ENCODE measurements around the gene SMC1B. TPM values are rescaled to one million over a fixed set of nuclear protein-coding genes. Genes with fewer than 3 reads are reported as not detected.
"Not testable (repeated sequence)": the region's sequence is repeated elsewhere in the genome, so short reads cannot be mapped to it uniquely, and the experiment has no call there.

The SMC1B gene
- total RNA-seq, 1 donor from 2014 or later = 0.13 TPM

DNA sequence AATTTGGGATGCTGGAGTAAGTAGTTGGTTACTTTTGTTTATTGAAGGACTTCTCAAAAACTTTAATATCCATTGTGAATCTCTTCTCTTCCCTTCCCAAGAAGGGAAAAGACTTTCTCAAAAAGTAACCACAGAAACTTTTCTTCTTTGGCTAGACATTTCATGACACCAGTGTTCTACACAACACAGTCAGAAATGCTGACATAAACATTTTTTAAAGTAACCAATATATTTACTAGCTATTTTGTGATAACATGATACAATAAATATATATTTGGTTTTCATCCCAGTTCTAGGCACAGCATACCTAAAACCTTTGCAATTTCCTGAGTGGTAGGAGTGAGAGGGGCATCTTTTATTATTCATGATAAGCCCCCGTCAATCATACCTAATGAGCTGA is 55.9 kb downstream of the SMC1B start:
- Mint-ChIP-seq H3K36me3 (ENCODE audit: low read depth) (peaks cover 1% of the 10 kb centered on the region), H3K4me1 (no peaks in the 10 kb centered on the region), H3K9me3 (no peaks in the 10 kb centered on the region), H3K27me3 (peaks cover 4% of the 10 kb centered on the region), H3K27ac (no peak overlapping the region), H3K4me3 (no peak overlapping the region)
- intact Hi-C loops (cut with micrococcal nuclease) = no loop called here
- POLR2A ChIA-PET = no interaction called here
- ATAC-seq (ENCODE audit: low read depth) = no peak
- CTCF ChIA-PET = no interaction called here
- TF ChIP-seq, protein P1, sequence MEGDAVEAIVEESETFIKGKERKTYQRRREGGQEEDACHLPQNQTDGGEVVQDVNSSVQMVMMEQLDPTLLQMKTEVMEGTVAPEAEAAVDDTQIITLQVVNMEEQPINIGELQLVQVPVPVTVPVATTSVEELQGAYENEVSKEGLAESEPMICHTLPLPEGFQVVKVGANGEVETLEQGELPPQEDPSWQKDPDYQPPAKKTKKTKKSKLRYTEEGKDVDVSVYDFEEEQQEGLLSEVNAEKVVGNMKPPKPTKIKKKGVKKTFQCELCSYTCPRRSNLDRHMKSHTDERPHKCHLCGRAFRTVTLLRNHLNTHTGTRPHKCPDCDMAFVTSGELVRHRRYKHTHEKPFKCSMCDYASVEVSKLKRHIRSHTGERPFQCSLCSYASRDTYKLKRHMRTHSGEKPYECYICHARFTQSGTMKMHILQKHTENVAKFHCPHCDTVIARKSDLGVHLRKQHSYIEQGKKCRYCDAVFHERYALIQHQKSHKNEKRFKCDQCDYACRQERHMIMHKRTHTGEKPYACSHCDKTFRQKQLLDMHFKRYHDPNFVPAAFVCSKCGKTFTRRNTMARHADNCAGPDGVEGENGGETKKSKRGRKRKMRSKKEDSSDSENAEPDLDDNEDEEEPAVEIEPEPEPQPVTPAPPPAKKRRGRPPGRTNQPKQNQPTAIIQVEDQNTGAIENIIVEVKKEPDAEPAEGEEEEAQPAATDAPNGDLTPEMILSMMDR (IDR thresholded peaks at IDR 0.05) = no peak
- DNase-seq = no peak

DNA sequence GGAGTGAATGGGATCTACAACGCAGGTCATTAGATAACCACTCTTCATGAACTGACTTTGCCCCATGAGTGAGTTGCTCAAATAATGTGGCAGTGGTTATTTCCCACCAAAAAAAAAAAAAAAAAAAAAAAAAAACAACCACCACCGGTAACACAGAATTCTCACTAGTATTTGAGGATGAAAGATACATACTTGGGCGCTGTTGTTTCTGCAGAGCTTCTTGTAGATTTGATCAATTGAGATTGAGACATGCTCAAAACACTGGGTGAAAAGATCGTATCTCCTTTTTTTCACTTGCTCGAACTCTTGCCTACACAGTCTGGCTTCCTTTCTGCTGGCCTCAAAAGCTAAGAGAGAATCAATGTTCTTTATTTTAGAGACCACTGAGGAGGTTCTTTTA is 59.6 kb downstream of the SMC1B start:
- Mint-ChIP-seq H3K4me3 (no peak overlapping the region), H3K27me3 (no peaks in the 10 kb centered on the region), H3K27ac (no peak overlapping the region), H3K36me3 (ENCODE audit: low read depth) (peaks cover 1% of the 10 kb centered on the region), H3K4me1 (no peaks in the 10 kb centered on the region), H3K9me3 (no peaks in the 10 kb centered on the region)
- ATAC-seq (ENCODE audit: low read depth) (no peak), DNase-seq (no peak)
- intact Hi-C loops (cut with micrococcal nuclease) = no loop called here
- TF ChIP-seq, protein P1 (IDR thresholded peaks at IDR 0.05) = no peak
- POLR2A ChIA-PET = no interaction called here
- CTCF ChIA-PET = no interaction called here

DNA sequence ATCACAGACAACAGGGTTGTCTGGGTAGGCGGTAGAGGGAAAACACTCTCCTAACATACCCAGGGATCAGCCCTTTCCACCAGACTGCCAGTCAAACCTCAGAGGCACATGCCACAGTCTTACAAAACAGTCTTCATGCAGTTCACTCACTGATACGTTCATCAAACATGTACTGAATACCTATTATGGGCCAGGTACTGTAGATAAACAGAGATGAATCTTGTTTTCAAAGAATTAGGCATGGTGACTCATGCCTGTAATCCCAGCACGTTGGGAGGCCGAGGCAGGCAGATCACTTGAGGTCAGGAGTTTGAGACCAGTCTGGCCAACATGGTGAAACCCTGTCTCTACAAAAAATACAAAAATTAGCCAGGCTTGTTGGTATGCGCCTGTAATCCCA is 60.6 kb downstream of the SMC1B start:
- H3K27ac Mint-ChIP-seq; H3K27me3 Mint-ChIP-seq; POLR2A ChIA-PET; intact Hi-C loops (cut with micrococcal nuclease); ATAC-seq (ENCODE audit: low read depth); H3K4me3 Mint-ChIP-seq; CTCF ChIA-PET; H3K36me3 Mint-ChIP-seq (ENCODE audit: low read depth); H3K4me1 Mint-ChIP-seq; DNase-seq; H3K9me3 Mint-ChIP-seq: not testable (repeated sequence)

DNA sequence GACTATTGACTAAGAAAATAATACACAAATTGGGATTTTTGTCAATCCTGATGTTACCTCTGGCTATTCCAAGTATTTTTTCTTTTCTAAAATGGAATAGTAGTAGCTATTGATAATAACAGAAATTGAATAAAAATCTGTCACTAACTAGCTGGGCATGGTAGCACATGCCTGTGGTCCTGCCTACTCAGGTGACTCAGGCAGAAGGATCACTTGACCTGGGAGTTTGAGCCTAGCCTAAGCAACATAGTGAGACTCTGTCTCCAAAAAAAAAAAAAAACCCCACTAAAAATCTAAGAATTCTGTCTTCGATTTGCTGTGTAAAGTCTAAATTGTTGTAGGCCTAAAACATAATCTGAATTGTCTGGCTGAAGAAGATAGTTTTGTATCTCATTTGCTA is 61.4 kb downstream of the SMC1B start:
- TF ChIP-seq, protein P1 (IDR thresholded peaks at IDR 0.05) = no peak
- Mint-ChIP-seq H3K27ac (no peak overlapping the region), H3K36me3 (ENCODE audit: low read depth) (peaks cover 1% of the 10 kb centered on the region), H3K4me3 (no peak overlapping the region), H3K4me1 (no peaks in the 10 kb centered on the region), H3K9me3 (no peaks in the 10 kb centered on the region), H3K27me3 (no peaks in the 10 kb centered on the region)
- no peak for ATAC-seq (ENCODE audit: low read depth)
- CTCF ChIA-PET = no interaction called here
- POLR2A ChIA-PET = no interaction called here
- intact Hi-C loops (cut with micrococcal nuclease) = no loop called here
- DNase-seq = no peak

DNA sequence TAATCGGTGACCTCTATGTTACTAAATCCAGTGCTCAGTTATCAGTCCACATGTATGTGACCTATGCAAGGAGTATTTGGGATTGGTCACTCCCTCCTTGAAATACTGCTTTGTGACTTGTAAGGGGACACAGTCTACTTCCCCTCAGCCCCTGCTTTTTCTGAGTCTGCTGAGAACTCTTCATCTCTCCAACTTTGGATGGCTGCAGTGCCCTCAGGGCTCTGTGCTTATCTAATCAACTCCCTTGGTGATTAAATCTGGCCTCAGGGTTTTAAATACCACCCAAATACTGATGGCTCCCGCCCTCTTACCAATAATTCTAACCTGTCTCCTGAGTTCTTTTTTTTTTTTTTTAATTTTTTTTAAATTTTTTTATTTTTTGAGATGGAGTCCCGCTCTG is 63.5 kb downstream of the SMC1B start:
- Mint-ChIP-seq H3K4me3 (no peak overlapping the region), H3K27ac (no peak overlapping the region), H3K27me3 (no peaks in the 10 kb centered on the region), H3K36me3 (ENCODE audit: low read depth) (peaks cover 12% of the 10 kb centered on the region), H3K4me1 (no peaks in the 10 kb centered on the region), H3K9me3 (no peaks in the 10 kb centered on the region)
- TF ChIP-seq, protein P1 (IDR thresholded peaks at IDR 0.05) = no peak
- DNase-seq (no peak), ATAC-seq (ENCODE audit: low read depth) (no peak)
- POLR2A ChIA-PET = no interaction called here
- CTCF ChIA-PET = no interaction called here
- intact Hi-C loops (cut with micrococcal nuclease) = no loop called here

DNA sequence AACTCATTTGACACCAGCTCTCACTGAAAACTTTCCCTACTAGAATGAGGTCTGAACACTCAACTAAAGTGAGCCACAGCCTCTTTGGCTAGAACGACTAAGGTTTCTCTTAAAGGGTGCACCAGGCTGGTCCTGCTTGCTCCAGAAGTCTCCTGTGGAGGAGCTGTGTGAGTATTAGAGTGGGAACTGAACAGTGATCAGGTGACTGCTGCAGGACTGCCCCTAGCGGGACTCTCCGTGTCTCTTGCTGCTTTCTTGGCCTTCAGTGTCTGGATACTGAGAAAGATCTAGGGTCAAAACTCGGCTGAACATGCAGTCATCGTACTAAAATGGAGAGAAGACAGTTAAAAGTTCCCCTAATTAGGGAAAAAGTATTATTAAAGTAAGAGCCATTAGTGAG is 69.1 kb downstream of the SMC1B start:
- H3K27ac Mint-ChIP-seq = no peak overlapping the region
- ATAC-seq (ENCODE audit: low read depth) (no peak), DNase-seq (no peak)
- intact Hi-C loops (cut with micrococcal nuclease) = no loop called here
- no peaks in the 10 kb centered on the region for H3K4me1 Mint-ChIP-seq
- TF ChIP-seq, protein P1 (IDR thresholded peaks at IDR 0.05) = no peak
- H3K36me3 Mint-ChIP-seq (ENCODE audit: low read depth) = peaks cover 41% of the 10 kb centered on the region
- ChIA-PET CTCF (no interaction called here), POLR2A (no interaction called here)
- no peaks in the 10 kb centered on the region for H3K27me3 Mint-ChIP-seq
- H3K4me3 Mint-ChIP-seq = no peak overlapping the region
- no peaks in the 10 kb centered on the region for H3K9me3 Mint-ChIP-seq
